ENCODE results near the gene ARHGAP4.

DNA sequence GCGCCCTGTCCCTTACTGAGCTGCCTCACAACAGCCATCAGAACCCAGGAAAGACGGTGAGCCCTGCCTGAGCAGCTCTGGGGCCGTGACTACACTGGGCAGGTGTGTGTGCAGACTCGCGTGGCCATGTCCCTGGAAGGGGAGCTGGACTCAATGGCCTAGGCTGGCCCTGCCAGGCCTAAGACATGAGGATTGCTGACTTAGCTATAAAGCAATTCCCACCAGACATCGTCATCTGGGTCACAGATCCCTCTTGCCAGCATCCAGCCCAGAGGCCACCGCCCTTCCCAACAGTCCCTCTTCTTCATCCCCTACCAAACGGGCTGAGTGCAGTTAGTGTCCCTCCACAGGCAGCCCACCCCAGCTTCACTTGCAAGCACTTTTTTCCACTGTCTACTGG, 5.1 kb upstream of the ARHGAP4 start:
- no peak for TF ChIP-seq POLR2AphosphoS5 (IDR thresholded peaks at IDR 0.05; ENCODE audit: low read depth, low read length)
- TF ChIP-seq POLR2A (IDR thresholded peaks at IDR 0.05; ENCODE audit: low read depth, low read length): no peak
